GM13977 (cell line): ENCODE results near the gene MACIR.
"Not testable (repeated sequence)": the region's sequence is repeated elsewhere in the genome, so short reads cannot be mapped to it uniquely, and the experiment has no call there.

Experiments used
- DNase-seq: peaks from one replicate; pipeline ENCODE4 v3.0.0; 2012; ENCODE audit warnings: low spot score
- CTCF ChIP-seq: IDR thresholded peaks from 2 replicates; pipeline ENCODE4 v1.5.1; 2012; ENCODE audit warnings: mild to moderate bottlenecking, control low read depth; ENCODE audit not compliant: insufficient read depth; ENCODE audit errors: extremely low read depth, missing control alignments
- in situ Hi-C: fragments of 300-500 bp; cut with MboI; formaldehyde crosslinking; loops from one replicate; pipeline ENCODE4 v1.12.0; 2022; ENCODE audit warnings: low sequenced_read_pairs, low pct_unique_long_range_greater_than_20kb, mixed read lengths, inconsistent platforms; ENCODE audit not compliant: unreplicated experiment

The MACIR gene

GRCh38 chr5:103217101-103217500 lies 41.5 kb upstream of the MACIR start:
- no peak for DNase-seq
- in situ Hi-C loops, result no loop called here
- TF ChIP-seq CTCF, result no peak

- TF ChIP-seq CTCF, result no peak
- in situ Hi-C loops, result no loop called here
- no peak for DNase-seq
Observed at GRCh38 chr5:103218164-103218563, 40.4 kb upstream of the MACIR start.

- DNase-seq, in situ Hi-C loops: not testable (repeated sequence)
Observed at GRCh38 chr5:103219074-103219473, 39.5 kb upstream of the MACIR start.

GRCh38 chr5:103223031-103223955 lies 35.3 kb upstream of the MACIR start:
- in situ Hi-C loops, result no loop called here
- no peak for DNase-seq
- no peak for TF ChIP-seq CTCF

- TF ChIP-seq CTCF, result peak; percentile 73
- in situ Hi-C loops, result no loop called here
- DNase-seq, result peak; percentile 35
Observed at GRCh38 chr5:103224118-103224893, 34.3 kb upstream of the MACIR start.

GRCh38 chr5:103224894-103225246 lies 33.7 kb upstream of the MACIR start:
- no peak for TF ChIP-seq CTCF
- DNase-seq, result no peak
- in situ Hi-C loops, result no loop called here

- TF ChIP-seq CTCF, result no peak
- in situ Hi-C loops, result no loop called here
- DNase-seq, result no peak
Observed at GRCh38 chr5:103228061-103228460, 30.5 kb upstream of the MACIR start.
